Stimulated activated CD8-positive, alpha-beta memory T cell treated with anti-CD3 and anti-CD28 coated beads, Interleukin-2, amount 100 ng/mL, for 48 hours (primary cell): ENCODE measurements around the gene PRM2.

Experiments used
- DNase-seq, 2 donors: peaks; one replicate each; pipeline ENCODE4 v3.0.0-alpha.2; 2020; ENCODE audit warnings: low read depth in 2 of 2

Gene PRM2

DNA sequence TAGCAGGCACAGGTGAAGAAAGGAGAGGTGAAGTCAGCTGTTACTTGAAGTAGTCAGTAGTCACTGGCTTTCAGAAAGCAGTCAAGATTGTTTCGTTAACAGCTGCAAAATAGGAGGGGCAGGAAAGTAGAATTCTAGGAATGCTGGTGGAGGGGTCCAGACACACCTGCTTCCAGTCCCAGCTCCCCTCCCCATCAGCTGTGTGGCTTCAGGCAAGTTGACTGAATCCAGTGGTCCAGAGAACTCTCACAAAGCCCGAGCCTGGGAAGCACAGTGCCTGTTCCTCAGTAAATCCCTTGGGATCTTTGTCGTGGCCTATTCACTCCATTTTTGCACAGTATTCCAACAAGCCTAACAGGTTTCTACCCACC is 15.7 kb downstream of the PRM2 start:
- no peak for DNase-seq

DNA sequence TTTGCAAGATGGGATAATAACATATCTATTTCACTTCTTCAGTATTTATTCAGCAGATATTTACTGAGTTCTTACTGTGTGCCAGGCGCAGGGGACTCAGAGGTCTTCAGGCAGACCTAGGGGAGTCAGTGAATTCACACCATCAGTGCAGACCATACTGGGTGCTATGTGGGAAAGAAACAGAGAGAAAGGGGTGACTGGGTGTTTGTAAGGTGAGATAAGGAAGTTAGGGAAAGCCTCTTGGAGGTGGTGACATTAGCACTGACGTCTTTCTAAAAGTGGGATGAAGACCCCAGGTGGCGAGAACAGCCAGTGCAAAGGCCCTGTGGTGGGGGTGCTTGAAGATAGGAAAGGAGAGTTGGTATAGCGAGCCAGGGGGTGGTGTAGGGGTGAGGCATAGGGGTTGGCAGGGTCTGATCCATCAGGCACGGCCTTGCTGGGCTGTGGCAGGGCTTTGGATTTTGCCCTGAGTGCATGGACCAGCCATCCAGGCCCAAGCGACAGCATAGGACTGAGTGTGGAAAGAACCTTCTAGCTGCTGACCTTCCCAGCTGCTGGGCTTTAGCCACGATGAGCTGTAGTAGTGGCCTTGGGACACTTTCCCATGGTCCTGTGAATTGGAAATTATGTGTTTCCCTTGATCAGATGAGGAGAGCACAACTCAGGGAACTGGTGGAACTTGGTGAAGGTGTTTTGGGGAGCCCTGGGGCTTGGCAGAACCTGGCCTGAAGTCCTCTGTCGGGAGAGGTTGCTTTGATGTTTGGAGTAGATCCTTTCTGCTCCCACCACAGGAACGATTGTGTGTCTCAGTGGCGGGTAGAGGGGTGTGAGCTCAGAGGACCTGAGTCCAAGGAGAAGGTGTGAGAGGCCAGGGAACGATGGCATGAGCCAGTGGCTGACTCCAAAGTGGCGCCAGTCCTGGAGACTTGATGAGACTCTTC is 16.4 kb downstream of the PRM2 start:
- no peak for DNase-seq

DNA sequence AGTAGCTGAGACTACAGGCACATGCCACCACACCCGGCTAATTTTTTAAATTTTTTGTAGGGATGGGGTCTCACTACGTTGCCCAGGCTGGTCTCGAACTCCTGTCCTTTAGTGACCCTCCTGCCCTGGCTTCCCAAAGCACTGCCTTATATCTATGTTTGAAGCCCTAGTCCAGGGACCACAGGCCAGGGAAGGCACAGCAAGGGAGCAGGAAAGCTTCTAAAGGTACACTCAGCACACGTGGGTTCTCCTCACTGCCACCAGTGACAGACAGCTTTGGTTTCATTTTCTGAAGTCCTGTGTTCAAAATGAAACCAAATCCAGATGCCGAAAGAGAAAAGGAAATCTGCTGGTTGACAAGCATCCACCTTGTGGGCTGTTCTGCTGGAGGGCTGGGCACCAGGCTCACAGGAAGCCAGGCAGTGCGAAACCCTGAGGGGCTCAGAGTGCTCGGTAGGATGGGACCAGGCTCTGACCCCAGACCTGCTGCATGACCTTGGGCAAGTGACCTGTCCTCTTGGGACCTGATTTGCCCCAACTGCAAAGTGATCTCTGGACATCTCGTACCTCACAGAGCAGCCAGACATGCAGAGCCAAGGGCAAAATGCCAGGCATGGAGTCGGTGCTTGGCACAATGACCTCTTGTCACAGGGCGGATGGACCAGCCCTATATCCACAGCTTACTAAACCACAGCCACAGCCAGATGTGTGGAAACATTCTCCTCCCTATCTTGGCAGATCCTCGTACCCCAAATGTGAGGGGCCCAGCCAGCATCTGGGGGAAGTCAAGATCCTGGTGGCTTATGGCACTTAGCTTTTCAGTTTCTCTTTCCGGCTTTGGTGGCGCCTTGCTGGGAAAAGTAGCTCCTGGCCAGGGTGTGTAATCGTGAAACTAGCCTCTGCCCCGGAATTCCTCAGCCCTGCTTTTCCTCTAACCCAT is 17.5 kb downstream of the PRM2 start:
- no peak for DNase-seq

DNA sequence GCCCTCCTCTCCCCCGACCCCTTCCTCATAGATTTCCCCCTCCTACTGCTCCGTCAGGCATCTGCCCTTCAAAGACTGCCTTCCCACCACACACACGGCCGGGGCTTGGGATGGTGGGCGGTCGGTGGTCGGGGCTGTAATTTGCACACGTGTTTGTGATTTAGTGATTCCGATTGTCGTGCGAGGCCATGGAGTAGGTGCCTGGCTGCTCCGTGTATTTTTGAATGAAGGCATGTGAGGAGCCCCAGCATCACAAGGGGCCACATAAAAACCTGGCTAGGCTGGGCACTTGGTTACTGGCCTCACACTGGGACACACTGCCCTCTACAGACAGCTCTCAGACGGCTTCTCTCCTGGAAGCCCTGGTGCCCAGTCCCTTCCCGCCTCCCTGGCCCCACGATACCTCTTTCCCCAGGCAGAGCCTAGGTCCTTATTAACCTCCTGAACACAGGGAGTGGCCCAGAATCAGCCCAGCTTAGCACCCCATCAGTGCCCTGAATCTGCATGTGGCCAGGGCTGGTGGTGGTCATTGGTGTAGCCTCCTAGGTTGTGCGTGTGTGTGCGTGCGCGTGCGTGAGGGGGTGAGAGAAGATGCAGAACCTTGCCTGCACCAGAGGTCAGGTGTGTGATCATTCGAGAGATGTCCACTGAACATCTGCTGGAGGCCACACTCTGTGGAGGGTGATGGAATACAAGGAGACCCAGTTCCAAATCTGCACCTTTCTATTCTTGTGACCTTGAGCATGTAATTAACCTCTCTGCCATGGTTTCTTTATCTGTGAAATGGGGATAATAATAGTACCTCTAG is 18.9 kb downstream of the PRM2 start:
- DNase-seq: peak in 1 of 2 donors; percentile 46

DNA sequence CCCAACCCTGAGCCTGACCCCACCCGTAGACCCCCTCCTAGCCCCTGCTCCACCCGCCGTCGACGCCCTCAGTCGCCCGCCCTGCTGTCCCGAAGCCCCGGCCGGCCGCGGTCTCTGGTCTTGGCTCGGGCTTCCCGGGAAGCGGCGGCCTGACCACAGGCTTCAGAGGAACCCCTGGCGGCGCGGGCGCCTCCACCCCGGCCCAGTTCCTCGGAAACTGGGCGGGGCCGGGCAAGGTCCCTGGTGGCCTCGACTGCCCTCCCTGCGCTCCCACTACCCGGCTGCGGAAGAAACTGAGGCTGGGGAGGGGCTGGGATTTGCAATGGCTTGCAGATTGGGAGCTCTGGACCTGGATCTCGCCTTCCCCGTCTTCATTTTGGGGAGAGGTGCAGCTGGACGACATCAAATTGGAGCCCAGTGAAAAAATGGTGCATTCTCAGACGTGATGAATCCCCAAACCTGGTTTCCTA is 19.6 kb downstream of the PRM2 start:
- DNase-seq: peak in 1 of 2 donors; percentile 57

DNA sequence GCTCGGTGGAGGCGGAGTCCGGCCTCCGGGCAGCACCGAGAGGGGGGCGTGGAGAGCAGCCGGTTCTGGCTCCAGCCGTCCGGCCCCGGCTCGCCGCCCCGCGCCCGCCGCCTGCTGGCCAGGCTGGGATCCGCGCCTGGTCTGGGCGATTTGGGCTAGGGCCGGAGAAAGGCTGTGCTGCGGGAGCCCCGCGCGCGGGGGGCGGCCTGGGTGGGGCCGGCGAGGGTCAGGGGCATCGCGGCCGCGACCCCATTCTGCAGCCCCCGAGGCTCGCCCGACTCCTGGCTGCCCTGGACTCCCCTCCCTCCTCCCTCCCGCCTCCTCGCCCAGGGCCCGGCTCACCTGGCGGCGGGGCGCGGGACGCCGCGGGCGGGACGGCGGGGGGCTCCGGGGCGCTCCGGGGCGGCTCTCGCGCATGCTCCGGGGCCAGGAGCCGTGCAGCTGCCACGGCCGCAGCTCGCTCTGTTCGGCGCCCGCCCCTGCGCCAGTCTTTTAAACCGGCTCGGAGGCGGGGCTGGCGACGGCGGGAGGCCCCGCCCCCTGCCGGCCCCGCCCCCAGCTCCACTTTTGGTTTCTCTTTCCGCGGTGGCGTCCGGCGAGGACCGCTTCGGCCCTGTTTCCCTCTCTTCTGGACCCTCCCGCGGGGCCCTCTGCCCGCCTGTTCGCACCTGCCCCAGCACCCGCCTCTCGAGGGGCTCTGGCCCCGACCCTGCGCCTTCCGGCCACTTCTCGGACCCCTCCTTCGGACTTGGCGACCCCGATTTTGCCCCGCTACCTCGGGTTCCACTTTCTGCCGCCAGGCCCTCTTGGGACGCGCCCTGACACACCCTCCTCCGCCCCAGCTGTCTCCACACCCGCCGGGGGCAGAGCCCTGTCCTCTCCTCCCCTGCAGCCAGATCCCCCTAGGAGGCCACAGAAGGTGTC is 20.3 kb downstream of the PRM2 start, which contains the start of gene SOCS1:
SOCS1 (minus strand) TSS at position 468 of the 924 bp plus-strand sequence. CDS start 726 bp downstream, outside the sequence.
- DNase-seq: peak; percentile 79 to 84

DNA sequence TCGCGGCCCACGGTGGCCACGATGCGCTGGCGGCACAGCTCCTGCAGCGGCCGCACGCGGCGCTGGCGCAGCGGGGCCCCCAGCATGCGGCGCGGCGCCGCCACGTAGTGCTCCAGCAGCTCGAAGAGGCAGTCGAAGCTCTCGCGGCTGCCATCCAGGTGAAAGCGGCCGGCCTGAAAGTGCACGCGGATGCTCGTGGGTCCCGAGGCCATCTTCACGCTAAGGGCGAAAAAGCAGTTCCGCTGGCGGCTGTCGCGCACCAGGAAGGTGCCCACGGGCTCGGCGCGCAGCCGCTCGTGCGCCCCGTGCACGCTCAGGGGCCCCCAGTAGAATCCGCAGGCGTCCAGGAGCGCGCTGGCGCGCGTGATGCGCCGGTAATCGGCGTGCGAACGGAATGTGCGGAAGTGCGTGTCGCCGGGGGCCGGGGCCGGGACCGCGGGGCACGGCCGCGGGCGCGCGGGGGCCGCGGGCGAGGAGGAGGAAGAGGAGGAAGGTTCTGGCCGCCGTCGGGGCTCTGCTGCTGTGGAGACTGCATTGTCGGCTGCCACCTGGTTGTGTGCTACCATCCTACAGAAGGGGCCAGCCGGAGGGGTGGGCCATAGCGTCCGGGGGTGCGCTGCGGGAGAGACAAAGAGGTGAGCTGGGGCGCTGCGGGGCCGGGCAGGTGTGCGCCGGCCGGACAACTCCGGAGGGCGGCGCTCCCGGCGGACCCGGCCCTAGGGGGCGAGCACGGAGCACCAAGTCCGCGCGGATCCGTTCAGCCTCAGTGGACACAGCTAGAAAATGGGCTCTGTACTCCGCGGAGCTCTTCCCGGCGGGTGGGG is 21.2 kb downstream of the PRM2 start:
- DNase-seq: no peak

DNA sequence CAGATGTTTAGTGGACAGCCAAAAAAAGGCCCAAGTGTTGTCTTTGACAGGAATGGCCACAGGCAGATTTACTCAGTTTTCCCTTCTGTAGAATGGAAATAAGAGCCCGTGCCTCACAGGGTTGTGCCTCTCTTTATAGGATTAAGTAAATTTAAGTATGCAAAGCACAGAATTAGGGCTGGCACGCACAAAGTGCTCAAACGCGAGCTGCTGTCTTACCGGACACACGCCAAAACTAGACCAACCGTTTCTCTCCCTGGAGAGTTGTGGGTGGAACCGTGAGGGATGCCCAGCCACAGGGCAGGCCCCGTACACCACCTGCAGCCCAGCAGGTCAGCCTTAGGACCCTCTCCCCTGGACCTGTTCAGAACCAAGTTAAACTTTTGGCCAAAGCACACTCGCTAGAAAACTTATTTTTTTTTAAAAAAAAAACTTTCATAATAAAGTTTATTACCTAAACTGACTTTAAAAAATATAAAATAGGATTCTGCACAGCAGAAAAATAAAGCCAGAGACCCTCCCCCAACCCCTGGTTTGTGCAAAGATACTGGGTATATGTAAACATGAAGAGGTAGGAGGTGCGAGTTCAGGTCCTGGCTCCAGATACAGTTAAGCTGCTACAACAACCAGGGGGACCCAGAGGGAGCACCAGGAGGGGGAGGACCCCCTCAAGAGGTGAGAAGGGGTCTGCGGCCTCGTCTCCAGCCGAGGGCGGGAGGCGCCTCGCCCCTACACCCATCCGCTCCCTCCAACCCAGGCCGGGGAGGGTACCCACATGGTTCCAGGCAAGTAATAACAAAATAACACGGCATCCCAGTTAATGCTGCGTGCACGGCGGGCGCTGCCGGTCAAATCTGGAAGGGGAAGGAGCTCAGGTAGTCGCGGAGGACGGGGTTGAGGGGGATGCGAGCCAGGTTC is 22.0 kb downstream of the PRM2 start:
- no peak for DNase-seq

DNA sequence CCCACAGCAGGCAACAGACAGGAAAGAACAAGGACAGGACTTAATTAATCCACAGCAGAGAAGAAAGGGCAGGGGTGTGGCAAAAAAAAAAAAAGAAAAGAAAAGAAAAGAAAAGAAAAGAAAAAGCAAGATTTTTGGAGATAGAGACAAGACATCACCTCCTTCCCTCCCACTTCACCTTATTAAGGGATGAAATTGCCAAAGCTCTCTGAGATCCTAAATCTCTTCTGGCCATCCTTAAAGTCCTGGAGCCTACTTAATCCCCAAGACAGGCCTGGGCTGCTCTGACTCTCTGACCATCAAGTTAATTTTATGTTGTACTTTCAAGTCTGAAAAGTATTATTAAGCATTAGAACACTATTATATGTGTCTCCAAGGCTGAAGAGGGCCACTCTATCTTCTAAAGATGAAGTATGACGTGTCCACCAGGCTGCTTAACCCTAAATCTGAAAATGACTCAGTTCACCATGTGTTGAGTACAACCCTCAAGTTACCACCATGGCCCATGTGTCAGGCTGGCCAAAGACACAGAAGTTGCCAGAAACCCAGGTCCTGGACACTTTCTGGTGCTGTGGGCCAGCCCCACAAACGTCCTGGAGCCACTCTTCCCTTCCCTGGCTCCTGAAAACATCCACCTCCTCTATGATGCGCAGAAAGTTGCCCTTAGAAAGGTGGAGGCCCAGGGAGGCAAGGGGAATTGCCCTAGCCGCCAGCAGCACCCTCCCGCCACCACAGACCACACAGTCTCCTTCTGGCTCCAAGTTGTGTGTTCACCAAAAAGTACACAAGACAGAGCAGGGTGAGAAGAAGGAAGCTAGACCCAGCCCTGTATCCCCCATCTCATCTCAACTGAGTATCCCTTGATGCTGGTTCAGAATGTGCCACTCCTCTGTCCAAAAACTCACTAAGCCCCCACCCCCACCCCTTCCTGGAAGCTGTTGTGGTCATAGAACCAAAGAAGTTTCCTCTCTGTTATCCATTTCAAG is 23.0 kb downstream of the PRM2 start:
- DNase-seq: no peak

DNA sequence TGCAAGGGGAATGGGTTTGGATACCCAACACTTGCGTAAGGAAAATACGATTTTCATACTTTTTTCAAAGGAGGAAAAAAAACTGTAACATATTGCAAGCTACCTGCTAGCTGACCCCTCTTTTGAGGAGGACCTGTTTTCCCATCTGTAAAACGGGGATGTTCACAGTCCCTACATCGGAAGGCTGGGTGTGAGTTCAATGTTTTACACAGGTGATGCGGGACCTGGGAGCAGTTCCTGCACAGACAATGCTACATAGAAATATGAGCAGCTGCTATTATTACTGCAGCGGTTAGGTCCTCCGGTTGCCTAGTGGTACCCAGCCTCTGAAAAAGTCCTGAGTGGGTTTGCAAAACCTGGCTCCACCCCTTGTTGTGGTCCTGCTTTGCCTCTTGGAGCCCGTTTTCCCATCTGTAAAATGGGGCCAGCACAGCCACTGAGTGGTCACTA is 23.8 kb downstream of the PRM2 start:
- DNase-seq: no peak

DNA sequence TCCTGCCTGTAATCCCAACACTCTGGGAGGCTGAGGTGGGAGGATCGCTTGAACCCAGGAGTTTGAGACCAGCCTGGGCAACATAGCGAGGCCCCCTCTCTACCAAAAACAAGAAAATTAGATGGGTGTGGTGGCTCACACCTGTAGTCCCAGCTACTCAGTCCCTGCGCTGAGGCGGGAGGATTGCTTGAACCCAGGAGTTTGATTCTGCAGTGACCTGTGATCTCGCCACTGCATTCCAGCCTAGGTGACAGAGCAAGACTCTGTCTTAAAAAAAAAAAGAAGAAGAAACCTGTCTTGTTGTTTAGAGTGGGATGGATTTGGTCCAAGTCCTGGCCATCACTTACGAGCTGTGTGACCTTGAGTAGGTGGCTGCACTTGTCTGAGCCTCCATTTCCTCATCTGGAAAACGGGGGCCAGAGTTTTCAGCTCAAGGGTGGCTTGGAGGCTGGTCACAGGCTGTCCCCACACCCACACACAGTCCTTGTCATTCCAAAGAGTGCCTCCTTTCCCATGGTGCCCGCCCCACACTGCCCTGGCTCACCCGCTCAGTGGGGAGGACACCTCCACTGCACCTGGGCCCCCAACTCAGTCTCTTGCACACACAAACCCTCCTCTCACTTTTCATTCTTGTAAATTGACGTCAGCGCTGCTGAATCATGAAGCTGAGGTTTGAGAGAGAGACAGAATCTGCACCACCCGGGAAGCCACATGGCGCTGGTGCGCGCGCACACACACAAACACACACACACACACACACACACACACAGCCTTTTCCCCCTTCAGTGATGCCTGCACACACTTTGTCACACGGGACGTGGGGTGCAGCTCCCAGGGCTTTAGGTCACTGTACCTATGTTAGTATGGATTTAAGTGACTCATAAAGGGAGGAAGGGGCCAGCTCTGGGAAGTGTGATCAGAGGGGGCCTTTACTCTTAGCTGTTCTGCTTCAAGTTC is 24.5 kb downstream of the PRM2 start:
- peak; percentile 66 to 80 for DNase-seq

DNA sequence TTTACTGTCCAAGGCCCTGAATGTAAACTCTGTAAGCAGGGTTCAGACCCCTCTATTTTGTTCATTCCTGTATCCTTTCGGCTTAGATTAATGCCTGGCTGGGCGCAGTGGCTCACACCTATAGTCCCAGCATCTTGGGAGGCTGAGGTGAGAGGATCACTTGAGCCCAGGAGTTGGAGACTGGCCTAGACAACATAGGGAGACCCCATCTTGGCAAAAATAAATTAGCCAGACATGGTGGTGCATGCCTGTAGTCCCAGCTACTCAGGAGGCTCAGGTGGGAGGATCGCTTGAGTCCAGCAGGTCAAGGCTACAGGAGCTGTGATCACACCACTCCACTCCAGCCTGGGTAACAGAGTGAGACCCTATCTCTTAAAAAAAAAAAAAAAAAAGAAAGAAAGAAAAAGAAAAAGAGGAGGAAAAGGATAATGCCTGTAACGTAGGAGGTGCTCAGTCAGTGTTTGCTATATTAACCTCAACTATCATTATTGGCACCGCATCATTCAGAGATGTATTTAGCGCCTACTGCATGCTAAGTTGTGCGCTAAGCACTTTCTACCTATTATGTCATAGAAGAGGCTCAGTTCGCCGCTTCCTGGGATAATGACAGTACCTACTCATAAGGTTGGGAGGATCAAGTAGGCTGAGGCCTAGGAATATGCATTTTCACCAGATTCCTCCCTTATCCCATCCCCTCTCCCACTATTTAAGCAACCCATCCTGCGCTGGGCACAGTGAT is 25.3 kb downstream of the PRM2 start:
- no peak for DNase-seq

DNA sequence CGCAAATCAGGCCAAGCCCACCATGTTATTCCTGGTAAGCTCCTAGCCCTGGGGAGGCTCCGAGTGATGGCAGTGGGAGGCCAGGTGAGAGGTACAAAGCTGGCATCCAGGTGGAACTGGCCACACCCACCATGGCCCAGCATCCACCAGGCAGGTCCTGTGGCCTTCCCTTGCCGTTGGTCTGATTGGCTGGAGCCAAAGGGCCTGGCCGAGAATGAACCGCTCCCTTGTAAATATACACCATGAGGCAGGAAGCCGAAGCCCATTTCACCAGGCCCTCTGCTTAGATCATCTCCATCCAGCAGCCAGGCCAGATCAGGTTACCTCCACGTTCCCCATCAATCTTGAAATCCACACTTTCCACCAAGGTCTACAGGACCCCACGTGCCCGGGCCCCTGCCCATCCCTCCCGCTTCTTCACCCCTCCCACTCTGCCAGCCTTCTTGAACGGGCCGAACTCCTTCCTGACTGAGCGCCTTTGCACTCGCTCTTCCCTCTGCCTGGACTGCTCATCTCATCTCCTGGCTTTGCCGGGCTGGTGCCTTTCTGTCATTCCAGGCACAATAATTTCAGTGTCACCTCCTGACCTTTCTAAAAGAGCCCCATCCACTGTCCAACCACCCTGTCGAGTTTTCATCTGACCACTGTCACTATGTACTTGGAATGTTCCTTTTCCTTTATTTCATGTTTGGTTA is 26.0 kb downstream of the PRM2 start:
- no peak for DNase-seq

DNA sequence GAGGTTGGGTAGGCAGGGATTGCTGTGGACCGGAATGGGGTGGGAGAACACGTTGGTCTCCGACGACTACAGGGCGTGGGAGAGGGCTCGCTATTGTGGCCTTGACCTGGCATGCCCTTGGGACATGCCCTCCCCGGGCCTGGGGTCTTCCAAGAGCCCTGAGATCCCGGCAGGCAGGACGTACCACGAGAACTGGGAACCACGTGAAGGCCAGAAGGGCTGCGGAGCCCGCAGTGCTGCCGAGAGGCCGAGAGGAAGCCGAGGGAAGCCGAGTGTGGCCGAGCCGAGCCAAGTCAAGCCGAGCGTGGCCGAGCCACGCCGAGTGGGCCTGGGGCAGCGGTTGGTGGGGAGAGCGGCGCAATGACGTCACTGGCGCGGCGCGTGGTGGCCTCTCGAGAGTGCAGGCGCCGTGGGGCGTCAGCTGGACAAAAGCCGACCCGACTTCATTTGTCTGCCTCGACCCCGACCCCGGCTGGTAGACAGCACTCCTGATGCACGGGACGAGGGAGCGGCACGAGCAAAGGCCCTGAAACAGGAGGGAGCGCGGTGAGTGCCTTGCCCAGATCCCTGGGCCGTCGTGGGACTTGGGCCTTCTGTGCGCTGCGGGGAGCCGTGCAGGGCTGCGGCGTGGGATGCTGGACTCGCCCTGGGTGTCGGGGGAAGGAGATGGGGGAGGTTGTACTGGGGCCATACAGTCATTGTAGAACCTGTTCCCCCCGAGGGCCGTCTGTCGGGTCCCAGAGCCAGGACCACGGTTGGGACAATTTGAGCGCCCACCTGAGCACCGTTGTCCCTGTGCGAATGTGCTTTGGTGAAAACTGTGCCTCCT is 26.8 kb downstream of the PRM2 start:
- no peak for DNase-seq
